ENCODE measurements around the gene ZFYVE9. TPM values are rescaled to one million over a fixed set of nuclear protein-coding genes. Genes with fewer than 3 reads are reported as not detected.

The ZFYVE9 gene
- total and polyA plus RNA-seq, 9 of the 15 experiments (the other 6 are each of a cell fraction or from before 2014, with no cell fraction given), result 0.52 to 14.4 (median 8.9) TPM

DNA sequence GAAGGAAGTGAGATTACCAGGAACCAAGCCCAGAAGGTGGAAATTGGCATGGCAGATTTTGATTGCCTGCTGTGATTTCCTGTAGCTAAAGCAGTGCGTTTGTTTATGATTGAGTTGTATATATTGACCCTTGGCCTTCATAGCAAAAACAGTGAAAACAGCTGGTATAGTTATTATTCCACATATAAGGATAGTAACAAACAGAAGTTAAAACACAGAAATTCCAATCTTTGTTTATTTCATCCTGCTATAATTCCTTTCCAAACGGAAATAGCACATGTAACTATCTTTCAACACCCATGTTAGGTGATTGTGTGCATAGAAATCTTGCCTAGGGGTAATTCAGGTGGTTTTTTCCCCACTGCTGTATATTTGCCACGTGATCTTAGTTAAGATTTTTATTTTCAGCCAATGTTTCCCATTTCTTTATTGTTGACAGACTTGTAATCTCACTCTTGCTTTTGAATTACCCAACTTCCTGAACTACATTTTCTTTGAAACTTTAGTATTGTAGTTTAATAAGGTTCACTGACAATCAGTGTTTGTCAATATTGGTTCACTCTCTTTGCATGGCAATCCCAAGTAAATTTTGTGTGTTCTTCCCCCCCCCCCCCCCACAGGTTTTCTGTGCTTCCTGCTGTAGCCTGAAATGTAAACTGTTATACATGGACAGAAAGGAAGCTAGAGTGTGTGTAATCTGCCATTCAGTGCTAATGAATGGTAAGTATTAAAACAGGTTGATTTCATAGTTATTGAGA is 121.4 kb downstream of the ZFYVE9 start:
- no peaks in the 10 kb centered on the region for H3K27me3 ChIP-seq (ENCODE audit: control insufficient read depth in 2 of 2, insufficient read depth in 2 of 2, low read length in 2 of 2)
- in situ Hi-C loops (cut with MboI) (no loop called here), intact Hi-C loops (cut with micrococcal nuclease) (no loop called here)
- POLR2A ChIA-PET, result interaction anchor here (0.6 kb wide), 1 partner anchor 75 kb away, joined by 3 read pairs; no protein-coding TSS in a partner anchor
- H2AFZ ChIP-seq (ENCODE audit: low read depth, low read length), result no peak overlapping the region
- DNase-seq (ENCODE audit: extremely low read depth in 1 of 4, low spot score in 3 of 4) (no peak), FAIRE-seq (no peak), ATAC-seq (no peak)
- H3K9me3 ChIP-seq (replicated peaks; ENCODE audit: control insufficient read depth, insufficient read depth, low read depth, low read length), result no peaks in the 10 kb centered on the region
- BruUV-seq (replicated peaks), result no TSS peak
- H3K4me3 ChIP-seq, result no peak overlapping the region
- CTCF ChIA-PET (ENCODE audit: low intra/inter-chr PET ratio), result interaction anchor here (1.1 kb wide), 1 partner anchor 122 kb away, joined by 4 read pairs; the partner anchor contains the start of gene ZFYVE9
- WGBS (ENCODE audit: insufficient coverage, low coverage, missing lambda C conversion rate), result 31% methylated on average over 3 of the region's 3 CpGs
- H3K27ac ChIP-seq (ENCODE audit: extremely low read depth, low read depth, low read length), result no peak overlapping the region
- no peaks in the 10 kb centered on the region for H3K9me1 ChIP-seq (ENCODE audit: control insufficient read depth, insufficient read depth, low read length)
- H3K36me3 ChIP-seq (ENCODE audit: control insufficient read depth, insufficient read depth, low read length), result no peaks in the 10 kb centered on the region
- H3K4me1 ChIP-seq (replicated peaks in 1 of 2; ENCODE audit: control insufficient read depth in 2 of 2, insufficient read depth in 2 of 2, low read length in 2 of 2), result no peaks in the 10 kb centered on the region
- TF ChIP-seq HDAC2 (IDR thresholded peaks at IDR 0.05) (0 out of 2 replicates have a peak, but pooled peaks have one; percentile 22), KDM1A (IDR thresholded peaks at IDR 0.05) (peak; percentile 88 to 91), RCOR1 (IDR thresholded peaks at IDR 0.05; ENCODE audit: borderline replicate concordance in 1 of 2, low read depth in 2 of 2, low read length in 2 of 2) (peak in 1 of 2 experiments; percentile 30; a peak in 1 of 4 replicates)
- TF ChIP-seq, protein P1, sequence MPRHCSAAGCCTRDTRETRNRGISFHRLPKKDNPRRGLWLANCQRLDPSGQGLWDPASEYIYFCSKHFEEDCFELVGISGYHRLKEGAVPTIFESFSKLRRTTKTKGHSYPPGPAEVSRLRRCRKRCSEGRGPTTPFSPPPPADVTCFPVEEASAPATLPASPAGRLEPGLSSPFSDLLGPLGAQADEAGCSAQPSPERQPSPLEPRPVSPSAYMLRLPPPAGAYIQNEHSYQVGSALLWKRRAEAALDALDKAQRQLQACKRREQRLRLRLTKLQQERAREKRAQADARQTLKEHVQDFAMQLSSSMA (CRISPR knock-in tag; IDR thresholded peaks at IDR 0.05), result no peak
- H4K20me1 ChIP-seq (replicated peaks; ENCODE audit: control insufficient read depth, insufficient read depth, low read length), result no peaks in the 10 kb centered on the region
- no peaks in the 10 kb centered on the region for H3K79me2 ChIP-seq (ENCODE audit: control insufficient read depth, insufficient read depth, low read length)
- H3K9ac ChIP-seq (ENCODE audit: insufficient read depth in 1 of 2, low read depth in 2 of 2, low read length in 2 of 2), result no peak overlapping the region
- no peak overlapping the region for H3K4me2 ChIP-seq (ENCODE audit: insufficient read depth, low read length)

Data from K562 (cell line).